Measurements from ENCODE around the gene TUBGCP2.

- TF ChIP-seq POLR2A (IDR thresholded peaks at IDR 0.05), result no peak
- TF ChIP-seq CTCF (IDR thresholded peaks at IDR 0.05), result no peak
Observed at GRCh38 chr10:133249975-133250754, 58.5 kb downstream of the TUBGCP2 start.
